Colonic mucosa (tissue), 4 donors: ENCODE measurements around the gene LTBP3. TPM values are rescaled to one million over a fixed set of nuclear protein-coding genes. Genes with fewer than 3 reads are reported as not detected.

Experiments used
- DNase-seq: peaks from one replicate; pipeline ENCODE4 v3.0.0-alpha.2; 2020
- H3K27ac ChIP-seq: fragments of 200-600 bp; one replicate; pipeline ENCODE4 v1.8.0; 2021
- H3K27me3 ChIP-seq: fragments of 200-600 bp; one replicate; pipeline ENCODE4 v1.8.0; 2021
- H3K36me3 ChIP-seq: fragments of 200-600 bp; one replicate; pipeline ENCODE4 v1.8.0; 2021
- H3K4me1 ChIP-seq: fragments of 200-600 bp; one replicate; pipeline ENCODE4 v1.8.0; 2021; ENCODE audit warnings: mild to moderate bottlenecking
- H3K4me3 ChIP-seq: fragments of 200-600 bp; one replicate; pipeline ENCODE4 v1.8.0; 2021
- H3K9ac ChIP-seq, 2 donors: one replicate each; pipeline ENCODE4 v1.7.0; 2013; ENCODE audit warnings: control low read depth in 2 of 2, low read depth in 2 of 2, low read length in 2 of 2
- H3K9me3 ChIP-seq: fragments of 200-600 bp; one replicate; pipeline ENCODE4 v1.8.0; 2021
- intact Hi-C: fragments of 100-400 bp; cut with DNase I; formaldehyde crosslinking; loops from one replicate; pipeline ENCODE4 v1.14.1; 2022
- total RNA-seq, 2 donors: library from RNA; stranded (reverse); fragmentation: NEBNext Ultra II Directional in 1 of 2; extraction: Animal tissue kit (Norgen Biotek cat#: 25700) in 1 of 2; gene quantifications; one replicate each; pipeline ENCODE4 v1.2.1, GENCODE V29; 2021
- TF ChIP-seq, protein P1 (sequence below): fragments of 200-600 bp; IDR thresholded peaks from one replicate; pipeline ENCODE4 v1.8.0; 2022; ENCODE audit warnings: antibody characterized with exemption, mild to moderate bottlenecking
- donor health status: healthy.
- donor health status: DM: no; HTN: no; CAD: no.
- donor health status: DM: no; HTN: no; CAD: no.

The LTBP3 gene
- total RNA-seq, 2 donors from 2014 or later = 27.3 to 31.1 TPM

GRCh38 chr11:65540290-65541092 is 17.7 kb downstream of the LTBP3 start:
- intact Hi-C loops = loop anchor here (5.0 kb wide), 2 partner anchors 52 to 72 kb away; partner anchors contain the start of gene MAP3K11
- TF ChIP-seq, protein P1, sequence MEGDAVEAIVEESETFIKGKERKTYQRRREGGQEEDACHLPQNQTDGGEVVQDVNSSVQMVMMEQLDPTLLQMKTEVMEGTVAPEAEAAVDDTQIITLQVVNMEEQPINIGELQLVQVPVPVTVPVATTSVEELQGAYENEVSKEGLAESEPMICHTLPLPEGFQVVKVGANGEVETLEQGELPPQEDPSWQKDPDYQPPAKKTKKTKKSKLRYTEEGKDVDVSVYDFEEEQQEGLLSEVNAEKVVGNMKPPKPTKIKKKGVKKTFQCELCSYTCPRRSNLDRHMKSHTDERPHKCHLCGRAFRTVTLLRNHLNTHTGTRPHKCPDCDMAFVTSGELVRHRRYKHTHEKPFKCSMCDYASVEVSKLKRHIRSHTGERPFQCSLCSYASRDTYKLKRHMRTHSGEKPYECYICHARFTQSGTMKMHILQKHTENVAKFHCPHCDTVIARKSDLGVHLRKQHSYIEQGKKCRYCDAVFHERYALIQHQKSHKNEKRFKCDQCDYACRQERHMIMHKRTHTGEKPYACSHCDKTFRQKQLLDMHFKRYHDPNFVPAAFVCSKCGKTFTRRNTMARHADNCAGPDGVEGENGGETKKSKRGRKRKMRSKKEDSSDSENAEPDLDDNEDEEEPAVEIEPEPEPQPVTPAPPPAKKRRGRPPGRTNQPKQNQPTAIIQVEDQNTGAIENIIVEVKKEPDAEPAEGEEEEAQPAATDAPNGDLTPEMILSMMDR = peak; percentile 81
- peak; percentile 94 for DNase-seq
- Histone ChIP-seq H3K4me3 (peak overlapping the region; percentile 45), H3K4me1 (peaks cover 8% of the 10 kb centered on the region), H3K27me3 (no peaks in the 10 kb centered on the region), H3K9ac (peak overlapping the region; percentile 70 to 81), H3K27ac (peak overlapping the region; percentile 81), H3K36me3 (peaks cover under 1% of the 10 kb centered on the region), H3K9me3 (no peaks in the 10 kb centered on the region)

GRCh38 chr11:65539744-65540289 is 18.3 kb downstream of the LTBP3 start:
- Histone ChIP-seq H3K27ac (peak overlapping the region; percentile 81), H3K9me3 (no peaks in the 10 kb centered on the region), H3K27me3 (no peaks in the 10 kb centered on the region), H3K4me1 (peaks cover 8% of the 10 kb centered on the region), H3K4me3 (peak overlapping the region; percentile 45), H3K36me3 (peaks cover 5% of the 10 kb centered on the region), H3K9ac (peak overlapping the region; percentile 70 to 81)
- intact Hi-C loops = loop anchor here (5.0 kb wide), 2 partner anchors 52 to 72 kb away; partner anchors contain the start of gene MAP3K11
- peak; percentile 88 for DNase-seq
- TF ChIP-seq, protein P1 = peak; percentile 29

DNA sequence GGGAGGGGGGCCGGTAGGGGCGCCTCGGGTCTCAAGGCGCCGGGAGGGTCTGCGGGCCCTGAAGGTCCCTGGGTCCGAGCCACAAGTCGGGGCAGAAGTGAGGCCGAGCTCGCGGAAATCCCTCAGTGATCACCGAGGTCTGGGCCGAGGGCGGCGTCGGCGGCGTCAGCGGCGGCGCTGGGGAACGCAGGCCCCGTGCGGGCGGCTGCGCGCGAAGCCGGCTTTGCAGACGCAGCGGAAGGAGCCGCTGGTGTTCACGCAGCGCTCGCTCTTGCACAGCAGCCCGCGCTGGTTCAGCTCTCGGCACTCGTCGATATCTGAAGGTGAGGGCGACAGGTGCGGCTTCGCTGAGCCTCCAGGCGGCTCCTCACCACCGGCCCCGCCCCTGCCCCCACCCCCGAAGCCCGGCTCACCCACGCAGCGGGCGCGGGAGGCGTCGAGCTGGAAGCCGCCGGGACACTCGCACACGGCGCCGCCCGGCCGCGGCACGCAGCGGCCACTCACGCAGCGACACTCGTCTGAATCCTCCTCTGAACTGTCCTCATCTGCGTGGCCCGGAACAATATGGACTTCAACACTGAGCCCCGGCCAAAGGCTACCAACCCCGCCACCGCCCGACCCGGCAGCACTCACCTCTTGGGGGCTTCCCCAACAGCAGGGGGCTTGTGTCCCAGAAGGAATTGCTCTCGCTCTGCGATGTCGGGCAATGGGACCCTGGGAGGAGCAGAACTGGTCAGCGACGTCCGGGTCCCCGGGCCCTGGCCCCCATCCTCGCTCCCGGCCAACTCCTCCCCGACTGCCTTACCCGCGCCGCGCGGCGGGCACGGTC is 19.0 kb downstream of the LTBP3 start:
- DNase-seq = no peak
- H3K4me3 ChIP-seq = peak overlapping the region; percentile 45
- TF ChIP-seq, protein P1 = no peak

DNA sequence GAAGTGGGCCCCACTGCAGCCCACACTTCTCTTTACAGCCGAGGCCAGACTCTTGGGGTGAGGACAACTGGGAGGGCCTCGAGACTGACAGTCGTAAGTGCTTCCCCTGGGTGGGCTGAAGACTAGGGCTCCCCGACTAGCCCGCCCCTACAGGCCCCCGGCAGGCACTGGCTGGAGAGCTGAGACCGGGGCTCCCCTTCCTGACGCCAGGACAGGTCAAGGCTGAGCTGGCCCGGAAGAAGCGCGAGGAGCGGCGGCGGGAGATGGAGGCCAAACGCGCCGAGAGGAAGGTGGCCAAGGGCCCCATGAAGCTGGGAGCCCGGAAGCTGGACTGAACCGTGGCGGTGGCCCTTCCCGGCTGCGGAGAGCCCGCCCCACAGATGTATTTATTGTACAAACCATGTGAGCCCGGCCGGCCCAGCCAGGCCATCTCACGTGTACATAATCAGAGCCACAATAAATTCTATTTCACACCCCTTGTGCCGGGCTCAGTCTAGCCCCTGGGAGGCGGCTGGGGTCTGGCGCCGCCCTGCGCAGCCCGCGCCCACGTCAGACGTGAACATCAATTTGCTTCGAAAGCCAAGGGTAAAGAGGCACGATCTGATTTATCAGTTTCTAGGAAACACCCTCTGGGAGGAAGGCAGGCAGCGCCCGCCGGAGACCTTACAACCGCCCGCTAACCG is 19.8 kb downstream of the LTBP3 start:
- TF ChIP-seq, protein P1 = no peak
- Histone ChIP-seq H3K9ac (no peak overlapping the region), H3K9me3 (no peaks in the 10 kb centered on the region), H3K4me1 (peaks cover 8% of the 10 kb centered on the region), H3K27ac (no peak overlapping the region), H3K36me3 (peaks cover 7% of the 10 kb centered on the region), H3K4me3 (no peak overlapping the region), H3K27me3 (no peaks in the 10 kb centered on the region)
- DNase-seq = no peak
- intact Hi-C loops = no loop called here

More for the DNA sequence above, 19.0 kb downstream of the LTBP3 start:
- intact Hi-C loops = no loop called here
- no peaks in the 10 kb centered on the region for H3K9me3 ChIP-seq
- no peaks in the 10 kb centered on the region for H3K27me3 ChIP-seq
- H3K9ac ChIP-seq = peak overlapping the region; percentile 70 to 81
- H3K36me3 ChIP-seq = peaks cover 5% of the 10 kb centered on the region
- peaks cover 8% of the 10 kb centered on the region for H3K4me1 ChIP-seq
- H3K27ac ChIP-seq = peak overlapping the region; percentile 81
